ENCODE data around the gene TBC1D22A. TPM values are rescaled to one million over a fixed set of nuclear protein-coding genes. Genes with fewer than 3 reads are reported as not detected.

The TBC1D22A gene, protein sequence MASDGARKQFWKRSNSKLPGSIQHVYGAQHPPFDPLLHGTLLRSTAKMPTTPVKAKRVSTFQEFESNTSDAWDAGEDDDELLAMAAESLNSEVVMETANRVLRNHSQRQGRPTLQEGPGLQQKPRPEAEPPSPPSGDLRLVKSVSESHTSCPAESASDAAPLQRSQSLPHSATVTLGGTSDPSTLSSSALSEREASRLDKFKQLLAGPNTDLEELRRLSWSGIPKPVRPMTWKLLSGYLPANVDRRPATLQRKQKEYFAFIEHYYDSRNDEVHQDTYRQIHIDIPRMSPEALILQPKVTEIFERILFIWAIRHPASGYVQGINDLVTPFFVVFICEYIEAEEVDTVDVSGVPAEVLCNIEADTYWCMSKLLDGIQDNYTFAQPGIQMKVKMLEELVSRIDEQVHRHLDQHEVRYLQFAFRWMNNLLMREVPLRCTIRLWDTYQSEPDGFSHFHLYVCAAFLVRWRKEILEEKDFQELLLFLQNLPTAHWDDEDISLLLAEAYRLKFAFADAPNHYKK
- 28.9 and 29.1 TPM in 2 replicates for total RNA-seq
- long read RNA-seq, transcript TBC1D22A-201 (13 exons, 3,787 nt): major isoform, 7 of 16 reads
- long read RNA-seq, partial matches to known transcripts: 3 of 16 reads
- long read RNA-seq, other reads (novel, unspliced or antisense): 5 of 16 reads

DNA sequence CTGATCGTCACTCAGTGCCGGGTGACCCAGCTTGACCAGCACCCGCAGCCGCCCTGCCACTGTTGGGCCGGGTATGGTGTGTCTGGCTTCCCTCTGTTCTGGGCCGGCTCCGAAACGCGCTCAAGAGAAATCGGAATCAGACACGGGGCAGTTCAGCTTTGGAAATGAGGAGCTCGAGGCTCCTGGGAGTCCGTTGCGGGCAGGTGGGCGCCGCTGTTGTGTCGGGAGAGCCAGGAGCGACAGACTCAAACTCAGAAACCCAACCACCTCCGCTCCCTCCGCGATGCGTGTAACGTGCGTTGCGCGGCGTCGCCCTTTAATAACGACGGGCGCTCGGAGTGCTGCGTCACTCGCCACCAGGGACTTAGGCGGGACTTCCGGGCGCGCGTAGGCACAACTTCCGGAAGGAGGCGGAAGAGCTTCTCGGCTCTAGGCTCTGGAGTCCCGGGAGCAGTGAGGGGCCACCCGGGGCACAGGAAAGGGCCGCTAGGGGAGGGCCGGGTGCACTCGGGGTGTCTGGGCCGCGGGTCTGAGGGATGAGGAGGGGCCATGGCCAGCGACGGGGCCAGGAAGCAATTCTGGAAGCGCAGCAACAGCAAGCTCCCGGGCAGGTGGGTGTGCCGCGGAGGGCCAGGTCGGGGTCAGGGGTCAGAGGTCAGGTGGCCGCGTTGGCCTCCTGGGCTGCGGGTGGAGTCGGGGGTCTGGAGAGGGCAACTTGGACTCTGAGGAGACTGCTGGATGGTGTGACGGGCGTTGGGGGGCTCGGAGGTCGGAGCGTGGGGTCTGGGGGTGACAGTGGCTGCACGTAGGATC lies at the start of gene TBC1D22A:
TBC1D22A (plus strand) TSS at position 413 of the 813 bp plus-strand sequence; CDS start at position 550, 137 bp downstream.
- peak; percentile 97 for DNase-seq (ENCODE audit: extremely low spot score, unreplicated experiment)
- TF ChIP-seq, protein P1, sequence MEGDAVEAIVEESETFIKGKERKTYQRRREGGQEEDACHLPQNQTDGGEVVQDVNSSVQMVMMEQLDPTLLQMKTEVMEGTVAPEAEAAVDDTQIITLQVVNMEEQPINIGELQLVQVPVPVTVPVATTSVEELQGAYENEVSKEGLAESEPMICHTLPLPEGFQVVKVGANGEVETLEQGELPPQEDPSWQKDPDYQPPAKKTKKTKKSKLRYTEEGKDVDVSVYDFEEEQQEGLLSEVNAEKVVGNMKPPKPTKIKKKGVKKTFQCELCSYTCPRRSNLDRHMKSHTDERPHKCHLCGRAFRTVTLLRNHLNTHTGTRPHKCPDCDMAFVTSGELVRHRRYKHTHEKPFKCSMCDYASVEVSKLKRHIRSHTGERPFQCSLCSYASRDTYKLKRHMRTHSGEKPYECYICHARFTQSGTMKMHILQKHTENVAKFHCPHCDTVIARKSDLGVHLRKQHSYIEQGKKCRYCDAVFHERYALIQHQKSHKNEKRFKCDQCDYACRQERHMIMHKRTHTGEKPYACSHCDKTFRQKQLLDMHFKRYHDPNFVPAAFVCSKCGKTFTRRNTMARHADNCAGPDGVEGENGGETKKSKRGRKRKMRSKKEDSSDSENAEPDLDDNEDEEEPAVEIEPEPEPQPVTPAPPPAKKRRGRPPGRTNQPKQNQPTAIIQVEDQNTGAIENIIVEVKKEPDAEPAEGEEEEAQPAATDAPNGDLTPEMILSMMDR (IDR thresholded peaks at IDR 0.05): no peak
- Mint-ChIP-seq H3K27me3 (ENCODE audit: unreplicated experiment) (no peaks in the 10 kb centered on the region), H3K36me3 (ENCODE audit: unreplicated experiment) (no peaks in the 10 kb centered on the region), H3K4me1 (ENCODE audit: unreplicated experiment) (peaks cover 39% of the 10 kb centered on the region), H3K4me3 (ENCODE audit: unreplicated experiment) (peak within 1 kb of the TSS; percentile 100), H3K9me3 (ENCODE audit: unreplicated experiment) (no peaks in the 10 kb centered on the region), H3K27ac (ENCODE audit: unreplicated experiment) (peak within 1 kb of the TSS; percentile 100)

DNA sequence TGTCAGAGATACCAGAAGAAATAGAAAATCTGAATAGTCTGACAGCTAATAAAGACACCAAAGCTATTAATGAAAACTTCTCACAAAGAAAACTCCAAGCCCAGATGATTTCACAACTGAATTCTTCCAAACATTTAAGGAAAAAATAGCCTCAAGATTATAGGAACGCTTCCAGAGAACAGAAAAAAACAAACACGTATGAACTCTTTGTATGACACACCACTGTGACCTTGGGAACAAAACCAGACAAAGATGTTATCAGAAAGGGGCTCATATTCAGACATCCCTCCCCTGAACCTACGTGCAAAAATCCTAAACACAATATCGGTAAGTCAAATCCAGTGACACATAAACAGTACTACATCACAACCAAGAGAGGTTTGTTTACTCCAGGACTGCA lies 47.9 kb upstream of the TBC1D22A start:
- H3K36me3 Mint-ChIP-seq (ENCODE audit: unreplicated experiment): peaks cover 46% of the 10 kb centered on the region

DNA sequence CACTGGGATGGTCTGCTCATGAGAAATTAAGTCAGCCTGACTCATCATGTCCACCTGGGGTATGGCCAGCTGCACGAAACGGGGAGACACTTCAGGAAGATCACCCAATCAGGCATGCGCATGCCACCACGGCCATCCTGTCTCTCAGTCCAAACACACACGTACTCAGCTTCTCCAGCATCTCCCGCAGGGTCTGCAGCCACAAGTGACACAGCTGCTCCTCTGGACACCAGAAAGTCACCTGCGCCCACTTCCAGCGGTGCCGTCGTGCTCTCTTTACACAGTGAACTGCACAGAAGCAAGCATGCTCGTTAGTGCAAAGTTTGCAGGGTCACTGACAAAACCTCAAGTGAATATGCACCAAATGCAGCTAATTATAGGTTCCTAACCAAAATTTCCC lies 42.5 kb upstream of the TBC1D22A start:
- Mint-ChIP-seq H3K4me1 (ENCODE audit: unreplicated experiment) (no peaks in the 10 kb centered on the region), H3K27me3 (ENCODE audit: unreplicated experiment) (no peaks in the 10 kb centered on the region), H3K4me3 (ENCODE audit: unreplicated experiment) (no peak overlapping the region), H3K9me3 (ENCODE audit: unreplicated experiment) (no peaks in the 10 kb centered on the region), H3K36me3 (ENCODE audit: unreplicated experiment) (peaks cover 34% of the 10 kb centered on the region), H3K27ac (ENCODE audit: unreplicated experiment) (no peak overlapping the region)
- no peak for DNase-seq (ENCODE audit: extremely low spot score, unreplicated experiment)
- TF ChIP-seq, protein P1 (IDR thresholded peaks at IDR 0.05): no peak

More for the DNA sequence above, 47.9 kb upstream of the TBC1D22A start:
- H3K4me1 Mint-ChIP-seq (ENCODE audit: unreplicated experiment): no peaks in the 10 kb centered on the region
- no peak for DNase-seq (ENCODE audit: extremely low spot score, unreplicated experiment)
- H3K27me3 Mint-ChIP-seq (ENCODE audit: unreplicated experiment): no peaks in the 10 kb centered on the region
- TF ChIP-seq, protein P1 (IDR thresholded peaks at IDR 0.05): no peak
- H3K4me3 Mint-ChIP-seq (ENCODE audit: unreplicated experiment): no peak overlapping the region
- no peak overlapping the region for H3K27ac Mint-ChIP-seq (ENCODE audit: unreplicated experiment)
- no peaks in the 10 kb centered on the region for H3K9me3 Mint-ChIP-seq (ENCODE audit: unreplicated experiment)

DNA sequence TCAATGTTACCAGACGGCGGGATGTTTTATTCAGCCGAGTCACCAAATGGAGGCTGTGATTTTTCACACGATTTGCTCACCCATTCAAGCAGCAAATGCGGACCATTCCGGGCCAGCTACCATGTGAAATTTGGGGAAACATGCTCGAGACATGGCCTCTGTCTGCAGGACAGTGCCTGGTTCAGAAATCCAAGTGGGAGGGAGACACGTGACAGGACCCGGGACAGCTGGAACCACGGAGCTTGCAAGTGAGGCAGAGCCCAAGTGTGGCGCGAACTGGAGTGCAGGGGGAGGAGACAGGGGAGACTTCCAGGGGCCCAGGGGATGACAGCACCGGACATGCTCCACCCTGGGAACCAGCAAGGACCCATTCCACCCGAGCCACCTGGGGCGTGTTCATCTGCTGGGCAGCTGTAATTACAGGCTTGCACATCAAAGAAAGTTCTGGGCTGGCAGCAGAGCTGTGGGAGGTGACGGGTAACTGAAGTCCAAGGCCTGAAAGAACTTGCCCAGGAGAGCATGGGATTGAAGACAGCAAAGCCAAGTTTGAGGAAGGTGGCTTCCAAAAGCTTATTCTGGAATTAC lies 40.9 kb upstream of the TBC1D22A start:
- Mint-ChIP-seq H3K36me3 (ENCODE audit: unreplicated experiment) (peaks cover 29% of the 10 kb centered on the region), H3K9me3 (ENCODE audit: unreplicated experiment) (no peaks in the 10 kb centered on the region), H3K4me1 (ENCODE audit: unreplicated experiment) (peaks cover 9% of the 10 kb centered on the region), H3K27ac (ENCODE audit: unreplicated experiment) (no peak overlapping the region), H3K4me3 (ENCODE audit: unreplicated experiment) (no peak overlapping the region), H3K27me3 (ENCODE audit: unreplicated experiment) (no peaks in the 10 kb centered on the region)
- no peak for DNase-seq (ENCODE audit: extremely low spot score, unreplicated experiment)
- TF ChIP-seq, protein P1 (IDR thresholded peaks at IDR 0.05): no peak

Measured in osteocyte (in vitro differentiated cells).